Measurements from ENCODE around the gene AP5Z1. TPM values are rescaled to one million over a fixed set of nuclear protein-coding genes. Genes with fewer than 3 reads are reported as not detected.

Gene AP5Z1
- total and polyA plus RNA-seq, 2 donors (not counting 1 experiment from before 2014, with no cell fraction given): 99.7 to 113 TPM

DNA sequence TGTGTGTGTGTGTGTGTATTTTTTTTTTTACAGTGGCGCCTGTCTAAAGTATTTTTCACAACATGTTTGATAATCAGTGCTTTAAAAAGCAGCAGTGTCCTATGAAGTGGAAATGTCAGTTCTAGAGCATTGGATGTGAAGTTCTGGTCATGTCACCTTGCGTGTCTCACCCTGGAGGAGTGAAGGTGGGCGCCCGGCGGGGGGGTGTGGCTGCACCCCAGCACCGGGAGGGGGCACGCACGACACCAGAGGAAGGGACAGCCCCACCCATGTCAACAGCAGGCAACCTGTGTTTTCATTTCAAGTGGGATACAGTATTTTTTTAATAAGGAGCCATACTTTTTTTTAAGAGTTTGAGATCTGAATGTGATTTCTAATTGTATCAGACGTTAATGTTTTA is 4.5 kb upstream of the AP5Z1 start:
- WGBS (ENCODE audit: insufficient coverage): 88% methylated on average over 5 of the region's 9 CpGs
- H3K4me1 ChIP-seq (ENCODE audit: control insufficient read depth in 2 of 2, insufficient read depth in 2 of 2, low read length in 2 of 2): peaks cover 7 to 9% of the 10 kb centered on the region in 2 donors
- intact Hi-C loops (cut with micrococcal nuclease): no loop called here
- H2AFZ ChIP-seq (ENCODE audit: insufficient read depth, low read depth, low read length, poor library complexity, severe bottlenecking): no peak overlapping the region
- TF ChIP-seq, protein P1, sequence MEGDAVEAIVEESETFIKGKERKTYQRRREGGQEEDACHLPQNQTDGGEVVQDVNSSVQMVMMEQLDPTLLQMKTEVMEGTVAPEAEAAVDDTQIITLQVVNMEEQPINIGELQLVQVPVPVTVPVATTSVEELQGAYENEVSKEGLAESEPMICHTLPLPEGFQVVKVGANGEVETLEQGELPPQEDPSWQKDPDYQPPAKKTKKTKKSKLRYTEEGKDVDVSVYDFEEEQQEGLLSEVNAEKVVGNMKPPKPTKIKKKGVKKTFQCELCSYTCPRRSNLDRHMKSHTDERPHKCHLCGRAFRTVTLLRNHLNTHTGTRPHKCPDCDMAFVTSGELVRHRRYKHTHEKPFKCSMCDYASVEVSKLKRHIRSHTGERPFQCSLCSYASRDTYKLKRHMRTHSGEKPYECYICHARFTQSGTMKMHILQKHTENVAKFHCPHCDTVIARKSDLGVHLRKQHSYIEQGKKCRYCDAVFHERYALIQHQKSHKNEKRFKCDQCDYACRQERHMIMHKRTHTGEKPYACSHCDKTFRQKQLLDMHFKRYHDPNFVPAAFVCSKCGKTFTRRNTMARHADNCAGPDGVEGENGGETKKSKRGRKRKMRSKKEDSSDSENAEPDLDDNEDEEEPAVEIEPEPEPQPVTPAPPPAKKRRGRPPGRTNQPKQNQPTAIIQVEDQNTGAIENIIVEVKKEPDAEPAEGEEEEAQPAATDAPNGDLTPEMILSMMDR (IDR thresholded peaks at IDR 0.05): no peak
- TF ChIP-seq EZH2 (IDR thresholded peaks at IDR 0.05; ENCODE audit: borderline replicate concordance, insufficient read depth, low read depth, low read length, poor library complexity, severe bottlenecking): no peak
- H3K36me3 ChIP-seq (replicated peaks in 1 of 2; ENCODE audit: control extremely low read depth in 1 of 2, control insufficient read depth in 1 of 2, extremely low read depth in 1 of 2, insufficient read depth in 2 of 2, low read length in 1 of 2): peaks cover 0 to 5% of the 10 kb centered on the region in 2 experiments
- Mint-ChIP-seq H3K9me3 (ENCODE audit: insufficient read depth) (no peaks in the 10 kb centered on the region), H3K27me3 (no peaks in the 10 kb centered on the region), H3K27ac (no peak overlapping the region), H3K4me1 (peaks cover 19% of the 10 kb centered on the region), H3K4me3 (no peak overlapping the region)
- peaks cover 6% of the 10 kb centered on the region for H4K20me1 ChIP-seq (ENCODE audit: control insufficient read depth, insufficient read depth, low read length, poor library complexity, severe bottlenecking)
- H3K4me3 ChIP-seq (ENCODE audit: control extremely low read depth in 1 of 5, extremely low read depth in 1 of 5, insufficient read depth in 1 of 5, low read depth in 2 of 5, low read length in 4 of 5): no peak overlapping the region
- no peak overlapping the region for H3K9ac ChIP-seq (ENCODE audit: low read length)
- no peaks in the 10 kb centered on the region for H3K27me3 ChIP-seq (replicated peaks in 1 of 4; ENCODE audit: control extremely low read depth in 1 of 4, control insufficient read depth in 3 of 4, insufficient read depth in 4 of 4, low read length in 3 of 4)
- no peaks in the 10 kb centered on the region for H3K9me3 ChIP-seq (ENCODE audit: control extremely low read depth in 1 of 3, control insufficient read depth in 2 of 3, insufficient read depth in 1 of 3, low read length in 2 of 3)
- H3K4me2 ChIP-seq (replicated peaks; ENCODE audit: low read depth, low read length, poor library complexity, severe bottlenecking): no peak overlapping the region
- ATAC-seq (ENCODE audit: low read depth) (no peak), DNase-seq (no peak)
- H3K79me2 ChIP-seq (ENCODE audit: control insufficient read depth, insufficient read depth, low read length): peaks cover 3% of the 10 kb centered on the region
- CTCF ChIA-PET: no interaction called here
- POLR2A ChIA-PET: interaction anchor here (1.1 kb wide), 1 partner anchor 129 kb away, joined by 3 read pairs; no protein-coding TSS in a partner anchor
- H3K27ac ChIP-seq (ENCODE audit: low read length in 2 of 2): no peak overlapping the region

DNA sequence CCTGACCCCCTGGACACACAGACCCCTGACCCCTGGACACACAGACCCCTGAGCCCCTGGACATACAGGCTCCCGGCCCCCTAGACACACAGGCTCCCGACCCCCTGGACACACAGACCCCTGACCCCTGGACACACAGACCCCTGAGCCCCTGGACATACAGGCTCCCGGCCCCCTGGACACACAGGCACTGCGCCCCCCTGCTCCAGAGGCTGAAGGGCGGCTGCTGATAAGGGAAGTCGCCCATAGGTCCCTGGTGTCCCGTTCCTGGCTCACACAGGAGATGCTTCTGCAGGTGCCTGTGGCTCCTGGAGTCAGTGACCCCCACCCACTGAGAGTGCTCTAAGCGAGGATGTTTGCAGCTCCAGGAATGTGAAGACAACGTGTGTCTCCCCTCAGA is 3.7 kb upstream of the AP5Z1 start:
- Histone ChIP-seq H3K27ac (ENCODE audit: low read length in 2 of 2) (no peak overlapping the region), H3K79me2 (ENCODE audit: control insufficient read depth, insufficient read depth, low read length) (peaks cover 12% of the 10 kb centered on the region), H3K4me3 (ENCODE audit: control extremely low read depth in 1 of 5, extremely low read depth in 1 of 5, insufficient read depth in 1 of 5, low read depth in 2 of 5, low read length in 4 of 5) (no peak overlapping the region), H4K20me1 (ENCODE audit: control insufficient read depth, insufficient read depth, low read length, poor library complexity, severe bottlenecking) (peaks cover 6% of the 10 kb centered on the region), H2AFZ (ENCODE audit: insufficient read depth, low read depth, low read length, poor library complexity, severe bottlenecking) (no peak overlapping the region), H3K4me1 (ENCODE audit: control insufficient read depth in 2 of 2, insufficient read depth in 2 of 2, low read length in 2 of 2) (peaks cover 14 to 18% of the 10 kb centered on the region in 2 donors), H3K9me3 (ENCODE audit: control extremely low read depth in 1 of 3, control insufficient read depth in 2 of 3, insufficient read depth in 1 of 3, low read length in 2 of 3) (no peaks in the 10 kb centered on the region), H3K36me3 (replicated peaks in 1 of 2; ENCODE audit: control extremely low read depth in 1 of 2, control insufficient read depth in 1 of 2, extremely low read depth in 1 of 2, insufficient read depth in 2 of 2, low read length in 1 of 2) (peaks cover 0 to 3% of the 10 kb centered on the region in 2 experiments), H3K9ac (ENCODE audit: low read length) (no peak overlapping the region), H3K4me2 (replicated peaks; ENCODE audit: low read depth, low read length, poor library complexity, severe bottlenecking) (no peak overlapping the region), H3K27me3 (replicated peaks in 1 of 4; ENCODE audit: control extremely low read depth in 1 of 4, control insufficient read depth in 3 of 4, insufficient read depth in 4 of 4, low read length in 3 of 4) (no peaks in the 10 kb centered on the region)
- DNase-seq (no peak), ATAC-seq (ENCODE audit: low read depth) (no peak)
- no peak overlapping the region for H3K27ac Mint-ChIP-seq
- TF ChIP-seq, protein P1 (IDR thresholded peaks at IDR 0.05): no peak
- TF ChIP-seq EZH2 (IDR thresholded peaks at IDR 0.05; ENCODE audit: borderline replicate concordance, insufficient read depth, low read depth, low read length, poor library complexity, severe bottlenecking): no peak
- CTCF ChIA-PET: no interaction called here
- POLR2A ChIA-PET: no interaction called here
- 96% methylated on average over 7 of the region's 9 CpGs for WGBS (ENCODE audit: insufficient coverage)
- H3K27me3 Mint-ChIP-seq: no peaks in the 10 kb centered on the region
- intact Hi-C loops (cut with micrococcal nuclease): no loop called here
- H3K4me1 Mint-ChIP-seq: peaks cover 25% of the 10 kb centered on the region
- H3K4me3 Mint-ChIP-seq: no peak overlapping the region
- H3K9me3 Mint-ChIP-seq (ENCODE audit: insufficient read depth): no peaks in the 10 kb centered on the region

Measured in B cell (primary cell).